Measurements from ENCODE around the gene SCUBE3.

- no peak for TF ChIP-seq POLR2A (IDR thresholded peaks at IDR 0.05; ENCODE audit: low read depth, low read length)
- no peak for TF ChIP-seq POLR2AphosphoS5 (IDR thresholded peaks at IDR 0.05; ENCODE audit: low read depth, low read length)
Observed at GRCh38 chr6:35218021-35218420, 4.3 kb downstream of the SCUBE3 start.

Data from GM12891 (cell line).